Osteocyte (in vitro differentiated cells): ENCODE data around the gene KIF21B. TPM values are rescaled to one million over a fixed set of nuclear protein-coding genes. Genes with fewer than 3 reads are reported as not detected.

Experiments used
- DNase-seq: peaks from one replicate; pipeline ENCODE4 v3.0.0; 2021; ENCODE audit warnings: mixed read lengths; ENCODE audit not compliant: unreplicated experiment; ENCODE audit errors: extremely low spot score
- H3K27ac Mint-ChIP-seq: one replicate; pipeline ENCODE4 v1.8.0; 2021; ENCODE audit warnings: mild to moderate bottlenecking, mixed read lengths; ENCODE audit not compliant: unreplicated experiment
- H3K27me3 Mint-ChIP-seq: one replicate; pipeline ENCODE4 v1.8.0; 2021; ENCODE audit warnings: mixed read lengths; ENCODE audit not compliant: unreplicated experiment
- H3K36me3 Mint-ChIP-seq: one replicate; pipeline ENCODE4 v1.8.0; 2021; ENCODE audit warnings: mixed read lengths; ENCODE audit not compliant: unreplicated experiment
- H3K4me1 Mint-ChIP-seq: one replicate; pipeline ENCODE4 v1.8.0; 2021; ENCODE audit warnings: mixed read lengths; ENCODE audit not compliant: unreplicated experiment
- H3K4me3 Mint-ChIP-seq: one replicate; pipeline ENCODE4 v1.8.0; 2021; ENCODE audit warnings: mild to moderate bottlenecking, moderate library complexity, mixed read lengths; ENCODE audit not compliant: unreplicated experiment
- H3K9me3 Mint-ChIP-seq: one replicate; pipeline ENCODE4 v1.8.0; 2021; ENCODE audit warnings: mixed read lengths; ENCODE audit not compliant: unreplicated experiment
- CTCF ChIP-seq: fragments of 200-600 bp; sonication (generic); IDR thresholded peaks from 2 replicates; pipeline ENCODE4 v1.5.0; 2021; ENCODE audit warnings: antibody characterized with exemption, mild to moderate bottlenecking, moderate library complexity
- total RNA-seq: library from RNA; stranded (reverse); gene quantifications from 2 replicates; pipeline ENCODE4 v1.2.1, GENCODE V29; 2021

Gene KIF21B
- total RNA-seq, 1 donor from 2014 or later = 0.97 TPM

GRCh38 chr1:201023920-201024624 lies 558 bp upstream of the KIF21B start:
- DNase-seq = no peak
- Mint-ChIP-seq H3K4me3 (no peak overlapping the region), H3K9me3 (no peaks in the 10 kb centered on the region), H3K4me1 (peaks cover 25% of the 10 kb centered on the region), H3K27ac (no peak overlapping the region), H3K36me3 (no peaks in the 10 kb centered on the region), H3K27me3 (peaks cover 5% of the 10 kb centered on the region)
- no peak for TF ChIP-seq CTCF

- Mint-ChIP-seq H3K27ac (no peak overlapping the region), H3K9me3 (no peaks in the 10 kb centered on the region), H3K4me3 (peak overlapping the region; percentile 67), H3K36me3 (no peaks in the 10 kb centered on the region), H3K4me1 (peaks cover 28% of the 10 kb centered on the region), H3K27me3 (peaks cover 5% of the 10 kb centered on the region)
- no peak for TF ChIP-seq CTCF
- no peak for DNase-seq
These were observed 546 bp downstream of the KIF21B start for GRCh38 chr1:201022820-201023516.

- Mint-ChIP-seq H3K27ac (no peak overlapping the region), H3K4me1 (peaks cover 33% of the 10 kb centered on the region), H3K27me3 (peaks cover 5% of the 10 kb centered on the region), H3K9me3 (no peaks in the 10 kb centered on the region), H3K4me3 (peak overlapping the region; percentile 67), H3K36me3 (no peaks in the 10 kb centered on the region)
- no peak for DNase-seq
- no peak for TF ChIP-seq CTCF
These were observed 1.1 kb downstream of the KIF21B start for GRCh38 chr1:201022493-201022819.

- Mint-ChIP-seq H3K4me1 (peaks cover 39% of the 10 kb centered on the region), H3K27ac (no peak overlapping the region), H3K27me3 (peaks cover 5% of the 10 kb centered on the region), H3K9me3 (no peaks in the 10 kb centered on the region), H3K4me3 (peak overlapping the region; percentile 67), H3K36me3 (no peaks in the 10 kb centered on the region)
- DNase-seq = no peak
- TF ChIP-seq CTCF = no peak
These were observed 1.7 kb downstream of the KIF21B start for GRCh38 chr1:201021630-201022492.
